Stimulated activated CD8-positive, alpha-beta memory T cell treated with anti-CD3 and anti-CD28 coated beads, Interleukin-2, amount 100 ng/mL, for 1 hour (primary cell): ENCODE data around the gene OLFML2A.
"Not testable (repeated sequence)": the region's sequence is repeated elsewhere in the genome, so short reads cannot be mapped to it uniquely, and the experiment has no call there.

Experiments used
- DNase-seq, 2 donors: peaks; one replicate each; pipeline ENCODE4 v3.0.0-alpha.2; 2020; ENCODE audit warnings: low read depth in 2 of 2

Gene OLFML2A

GRCh38 chr9:124776954-124777648, at the start of gene OLFML2A:
Gene OLFML2A, plus strand, starts transcription at chr9:124777133. Its CDS starts 138 bp downstream, at chr9:124777271.
- DNase-seq = no peak

GRCh38 chr9:124730772-124731171, 46.2 kb upstream of the OLFML2A start:
- DNase-seq = no peak

GRCh38 chr9:124733964-124734740, 42.8 kb upstream of the OLFML2A start:
- no peak for DNase-seq

GRCh38 chr9:124734741-124735083, 42.2 kb upstream of the OLFML2A start:
- not testable (repeated sequence) for DNase-seq

- no peak for DNase-seq
Observed at GRCh38 chr9:124735121-124735520, 41.8 kb upstream of the OLFML2A start.

- DNase-seq = not testable (repeated sequence)
Observed at GRCh38 chr9:124738075-124738474, 38.9 kb upstream of the OLFML2A start.

- no peak for DNase-seq
Observed at GRCh38 chr9:124739360-124739759, 37.6 kb upstream of the OLFML2A start.

GRCh38 chr9:124741149-124741548, 35.8 kb upstream of the OLFML2A start:
- DNase-seq = no peak

- no peak for DNase-seq
Observed at GRCh38 chr9:124741662-124742061, 35.3 kb upstream of the OLFML2A start.

- no peak for DNase-seq
Observed at GRCh38 chr9:124742940-124743339, 34.0 kb upstream of the OLFML2A start.

- DNase-seq = no peak
Observed at GRCh38 chr9:124743686-124744348, 33.1 kb upstream of the OLFML2A start.

GRCh38 chr9:124747065-124747464, 29.9 kb upstream of the OLFML2A start:
- no peak for DNase-seq

GRCh38 chr9:124749284-124749683, 27.6 kb upstream of the OLFML2A start:
- no peak for DNase-seq

- DNase-seq = no peak
Observed at GRCh38 chr9:124749781-124750180, 27.2 kb upstream of the OLFML2A start.

GRCh38 chr9:124752967-124753366, 24.0 kb upstream of the OLFML2A start:
- no peak for DNase-seq

- no peak for DNase-seq
Observed at GRCh38 chr9:124754289-124754688, 22.6 kb upstream of the OLFML2A start.

GRCh38 chr9:124755061-124755460, 21.9 kb upstream of the OLFML2A start:
- DNase-seq = no peak

- no peak for DNase-seq
Observed at GRCh38 chr9:124756011-124756410, 20.9 kb upstream of the OLFML2A start.

GRCh38 chr9:124757616-124758015, 19.3 kb upstream of the OLFML2A start:
- no peak for DNase-seq

GRCh38 chr9:124758061-124758460, 18.9 kb upstream of the OLFML2A start:
- no peak for DNase-seq

- no peak for DNase-seq
Observed at GRCh38 chr9:124758691-124759090, 18.2 kb upstream of the OLFML2A start.

GRCh38 chr9:124759327-124759726, 17.6 kb upstream of the OLFML2A start:
- no peak for DNase-seq

GRCh38 chr9:124760719-124761118, 16.2 kb upstream of the OLFML2A start:
- DNase-seq = no peak
